Activated CD4-positive, alpha-beta T cell treated with anti-CD3 and anti-CD28 coated beads, Interleukin-10, Interleukin-2, amounts not matched to agents 100 ng/mL and 50 ng/mL, durations not matched to agents 16 hours and 8 hours (primary cell): ENCODE data around the gene TAS2R43.
"Not testable (repeated sequence)": the region's sequence is repeated elsewhere in the genome, so short reads cannot be mapped to it uniquely, and the experiment has no call there.

Source experiments
- DNase-seq: peaks from one replicate; pipeline ENCODE4 v3.0.0-alpha.2; 2020

TAS2R43 gene

GRCh38 chr12:11059041-11059440 lies 33.1 kb downstream of the TAS2R43 start:
- no peak for DNase-seq

GRCh38 chr12:11055306-11055705 lies 36.8 kb downstream of the TAS2R43 start:
- DNase-seq, result no peak

GRCh38 chr12:11049806-11050531 lies 42.1 kb downstream of the TAS2R43 start:
- DNase-seq, result not testable (repeated sequence)

- not testable (repeated sequence) for DNase-seq
These were observed 50.7 kb downstream of the TAS2R43 start for GRCh38 chr12:11041366-11041765.
